DMS79 treated with DMSO at 0.1 percent for 48 hours (cell line): ENCODE results near the gene RAPGEF1.
A peak's percentile ranks its signal among the peaks of the same experiment; 100 is the strongest.

ENCODE experiments used
- DNase-seq: peaks from one replicate; lab custom pipeline; 2025; lab: John Stamatoyannopoulos, UW

Gene RAPGEF1

GRCh38 chr9:131642496-131643083 lies 97.3 kb downstream of the RAPGEF1 start:
- no peak for DNase-seq

GRCh38 chr9:131641618-131642495 lies 98.0 kb downstream of the RAPGEF1 start:
- peak; percentile 59 for DNase-seq

- no peak for DNase-seq
Measured at GRCh38 chr9:131640438-131641137, 99.3 kb downstream of the RAPGEF1 start.

- no peak for DNase-seq
Measured at GRCh38 chr9:131639769-131640437, 100.0 kb downstream of the RAPGEF1 start.

GRCh38 chr9:131636593-131636992 lies 103.3 kb downstream of the RAPGEF1 start:
- no peak for DNase-seq

- DNase-seq, result no peak
Measured at GRCh38 chr9:131635892-131636291, 104.0 kb downstream of the RAPGEF1 start.

GRCh38 chr9:131635285-131635684 lies 104.6 kb downstream of the RAPGEF1 start:
- DNase-seq, result peak; percentile 61

GRCh38 chr9:131633491-131634031 lies 106.3 kb downstream of the RAPGEF1 start:
- no peak for DNase-seq

- no peak for DNase-seq
Measured at GRCh38 chr9:131631306-131631705, 108.6 kb downstream of the RAPGEF1 start.

- no peak for DNase-seq
Measured at GRCh38 chr9:131630205-131630831, 109.6 kb downstream of the RAPGEF1 start.

- DNase-seq, result no peak
Measured at GRCh38 chr9:131629825-131630204, 110.1 kb downstream of the RAPGEF1 start.

- no peak for DNase-seq
Measured at GRCh38 chr9:131629226-131629500, 110.7 kb downstream of the RAPGEF1 start.

GRCh38 chr9:131628459-131629225 lies 111.2 kb downstream of the RAPGEF1 start:
- no peak for DNase-seq

GRCh38 chr9:131627648-131628458 lies 112.0 kb downstream of the RAPGEF1 start:
- DNase-seq, result peak; percentile 74

GRCh38 chr9:131627326-131627647 lies 112.6 kb downstream of the RAPGEF1 start:
- no peak for DNase-seq

- DNase-seq, result no peak
Measured at GRCh38 chr9:131625790-131626670, 113.8 kb downstream of the RAPGEF1 start.

GRCh38 chr9:131625508-131625787 lies 114.4 kb downstream of the RAPGEF1 start:
- DNase-seq, result no peak

- DNase-seq, result no peak
Measured at GRCh38 chr9:131624636-131625507, 115.0 kb downstream of the RAPGEF1 start.
